GM23248 (cell line): ENCODE measurements around the gene ADPRHL1.
"Not testable (repeated sequence)": the region's sequence is repeated elsewhere in the genome, so short reads cannot be mapped to it uniquely, and the experiment has no call there.

Experiments used
- EZH2 ChIP-seq: fragments of 200-600 bp; sonication (generic); IDR thresholded peaks from 2 replicates; pipeline ENCODE4 v1.6.1; 2018; ENCODE audit warnings: antibody characterized with exemption, mild to moderate bottlenecking; ENCODE audit not compliant: insufficient read depth, poor library complexity, severe bottlenecking
- EZH2phosphoT487 ChIP-seq: fragments of 200-600 bp; sonication (generic); IDR thresholded peaks from 2 replicates; pipeline ENCODE4 v1.6.1; 2018; ENCODE audit warnings: antibody characterized with exemption, moderate library complexity, mild to moderate bottlenecking, low read depth; ENCODE audit not compliant: insufficient read depth

- not testable (repeated sequence) for TF ChIP-seq EZH2, EZH2phosphoT487
Observed at GRCh38 chr13:113371701-113372100, 81.6 kb downstream of the ADPRHL1 start.
